PFSK-1 (cell line): ENCODE results near the gene ZNF10.

Experiments used
- FOXP2 ChIP-seq: optimal IDR thresholded peaks from 2 replicates; pipeline ENCODE3; 2011; ENCODE audit warnings: borderline replicate concordance, control low read depth, inconsistent platforms; ENCODE audit not compliant: insufficient read depth; ENCODE audit errors: extremely low read length, extremely low read depth
- POLR2AphosphoS5 ChIP-seq: IDR thresholded peaks from 2 replicates; pipeline ENCODE4 v1.6.1; 2012; ENCODE audit warnings: low read depth, mild to moderate bottlenecking, control low read depth, low read length, moderate library complexity
- REST ChIP-seq, 2 experiments: IDR thresholded peaks; 2 replicates each; pipeline versions ENCODE4 v1.6.1 to v1.8.0; 2011 to 2012; ENCODE audit warnings: low read depth in 2 of 2, low read length in 2 of 2, control low read depth in 1 of 2, inconsistent platforms in 1 of 2, mild to moderate bottlenecking in 1 of 2, moderate library complexity in 1 of 2; ENCODE audit not compliant: insufficient read depth in 1 of 2
- SIN3A ChIP-seq: IDR thresholded peaks from 2 replicates; pipeline ENCODE4 v1.6.1; 2012; ENCODE audit warnings: mild to moderate bottlenecking, low read length, moderate library complexity, borderline replicate concordance; ENCODE audit not compliant: insufficient read depth
- TAF1 ChIP-seq: IDR thresholded peaks from 2 replicates; pipeline ENCODE4 v1.6.1; 2012; ENCODE audit warnings: low read length, control low read depth, borderline replicate concordance; ENCODE audit not compliant: insufficient read depth

ZNF10 gene

DNA sequence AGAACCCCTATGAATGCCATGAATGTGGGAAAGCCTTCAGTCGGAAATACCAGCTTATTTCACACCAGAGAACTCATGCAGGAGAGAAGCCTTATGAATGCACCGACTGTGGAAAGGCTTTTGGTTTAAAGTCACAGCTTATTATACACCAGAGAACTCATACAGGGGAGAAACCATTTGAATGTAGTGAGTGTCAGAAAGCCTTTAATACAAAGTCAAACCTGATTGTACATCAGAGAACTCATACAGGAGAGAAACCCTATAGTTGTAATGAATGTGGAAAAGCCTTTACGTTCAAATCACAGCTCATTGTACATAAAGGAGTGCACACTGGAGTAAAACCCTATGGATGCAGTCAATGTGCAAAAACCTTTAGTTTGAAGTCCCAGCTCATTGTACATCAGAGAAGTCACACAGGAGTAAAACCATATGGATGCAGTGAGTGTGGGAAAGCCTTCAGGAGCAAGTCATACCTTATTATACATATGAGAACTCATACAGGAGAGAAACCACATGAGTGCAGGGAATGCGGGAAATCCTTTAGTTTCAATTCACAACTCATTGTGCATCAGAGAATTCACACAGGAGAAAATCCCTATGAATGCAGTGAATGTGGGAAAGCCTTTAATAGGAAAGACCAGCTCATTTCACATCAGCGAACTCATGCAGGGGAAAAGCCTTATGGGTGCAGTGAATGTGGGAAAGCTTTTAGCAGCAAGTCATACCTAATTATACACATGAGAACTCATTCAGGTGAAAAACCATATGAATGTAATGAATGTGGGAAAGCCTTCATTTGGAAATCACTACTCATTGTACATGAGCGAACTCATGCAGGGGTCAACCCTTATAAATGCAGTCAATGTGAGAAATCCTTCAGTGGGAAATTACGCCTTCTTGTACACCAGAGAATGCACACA lies 73.2 kb downstream of the ZNF10 start:
- TF ChIP-seq TAF1, result no peak
- TF ChIP-seq POLR2AphosphoS5, result no peak
- TF ChIP-seq FOXP2, result no peak
- no peak for TF ChIP-seq SIN3A
- TF ChIP-seq REST (IDR thresholded peaks at IDR 0.05; ENCODE audit: insufficient read depth in 1 of 2, low read depth in 2 of 2, low read length in 2 of 2), result no peak

DNA sequence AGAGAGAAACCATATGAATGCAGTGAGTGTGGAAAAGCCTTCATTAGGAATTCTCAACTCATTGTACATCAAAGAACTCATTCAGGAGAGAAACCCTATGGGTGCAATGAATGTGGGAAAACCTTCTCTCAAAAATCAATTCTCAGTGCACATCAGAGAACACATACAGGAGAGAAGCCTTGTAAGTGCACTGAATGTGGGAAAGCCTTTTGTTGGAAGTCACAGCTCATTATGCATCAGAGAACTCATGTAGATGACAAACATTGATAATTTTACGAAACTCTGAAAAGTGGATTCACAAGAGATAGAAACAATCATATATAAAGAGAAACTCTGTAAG lies 73.8 kb downstream of the ZNF10 start:
- no peak for TF ChIP-seq FOXP2
- no peak for TF ChIP-seq REST (IDR thresholded peaks at IDR 0.05; ENCODE audit: insufficient read depth in 1 of 2, low read depth in 2 of 2, low read length in 2 of 2)
- TF ChIP-seq SIN3A, result no peak
- TF ChIP-seq TAF1, result no peak
- no peak for TF ChIP-seq POLR2AphosphoS5

DNA sequence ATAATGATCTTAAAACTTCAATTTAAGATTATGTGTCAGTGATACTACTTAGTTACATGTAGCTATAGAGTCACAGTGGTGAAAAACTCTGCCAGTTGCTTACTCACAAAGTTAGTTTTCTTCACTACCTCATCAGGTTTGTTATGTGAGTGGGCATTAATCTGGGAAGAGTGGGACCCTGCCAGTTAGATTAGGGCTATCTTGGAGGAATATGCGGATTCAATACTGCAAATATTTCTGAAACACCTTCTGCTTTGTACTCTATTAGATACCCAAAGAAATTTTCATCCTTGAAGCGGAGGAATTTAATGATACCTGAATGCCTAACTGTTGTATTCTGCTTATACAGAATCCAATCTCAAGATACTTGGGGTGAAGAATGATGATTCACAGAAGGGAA lies 76.0 kb downstream of the ZNF10 start:
- TF ChIP-seq SIN3A (no peak), FOXP2 (no peak), POLR2AphosphoS5 (no peak), TAF1 (no peak), REST (IDR thresholded peaks at IDR 0.05; ENCODE audit: insufficient read depth in 1 of 2, low read depth in 2 of 2, low read length in 2 of 2) (no peak)
